ENCODE measurements around the gene TUBB4A. TPM values are rescaled to one million over a fixed set of nuclear protein-coding genes. Genes with fewer than 3 reads are reported as not detected.

Gene TUBB4A
- total and polyA plus RNA-seq, 10 of the 15 experiments (the other 5 are each of a cell fraction or from before 2014, with no cell fraction given) = 0.29 to 22.4 (median 3.8) TPM

- TF ChIP-seq PRDM15 (CRISPR knock-in tag; IDR thresholded peaks at IDR 0.05) = no peak
- TF ChIP-seq ZNF217 (IDR thresholded peaks at IDR 0.05) = no peak
- no peak for TF ChIP-seq CBFB (IDR thresholded peaks at IDR 0.05; ENCODE audit: low read depth)
- TF ChIP-seq STAT3 (IDR thresholded peaks at IDR 0.05; ENCODE audit: low read depth, low read length) = no peak
- no peak for TF ChIP-seq IKZF1 (conservative IDR thresholded peaks at IDR 0.05)
- peak; percentile 54 for TF ChIP-seq SKIL (IDR thresholded peaks at IDR 0.05; ENCODE audit: low read depth, poor library complexity, severe bottlenecking)
- no peak for TF ChIP-seq RUNX3 (IDR thresholded peaks at IDR 0.05; ENCODE audit: low read length)
- TF ChIP-seq RCOR1 (conservative IDR thresholded peaks at IDR 0.05; ENCODE audit: low read depth, low read length) = 0 out of 2 replicates have a peak, but pooled peaks have one; percentile 41
- no peak for TF ChIP-seq CEBPB (IDR thresholded peaks at IDR 0.05; ENCODE audit: borderline replicate concordance in 1 of 2, low read depth in 2 of 2, low read length in 2 of 2)
- TF ChIP-seq ATF3 (IDR thresholded peaks at IDR 0.05; ENCODE audit: borderline replicate concordance, extremely low read depth, low read depth, low read length) = no peak
- no peak; the same call in 1 of the 2 replicates for TF ChIP-seq ZNF687 (IDR thresholded peaks at IDR 0.05)
- no peak for TF ChIP-seq CTCF (IDR thresholded peaks at IDR 0.05 in 2 of 3, conservative IDR thresholded peaks at IDR 0.05 in 1 of 3; ENCODE audit: control insufficient read depth in 2 of 3, extremely low read depth in 1 of 3, insufficient read depth in 1 of 3, low read depth in 3 of 3, low read length in 3 of 3)
- no peak for TF ChIP-seq BRCA1 (IDR thresholded peaks at IDR 0.05; ENCODE audit: low read depth, low read length)
- TF ChIP-seq NFYB (IDR thresholded peaks at IDR 0.05; ENCODE audit: insufficient read depth, low read depth, low read length) = no peak
- TF ChIP-seq NFYA (IDR thresholded peaks at IDR 0.05; ENCODE audit: borderline replicate concordance, low read depth, low read length) = no peak
Measured at GRCh38 chr19:6535558-6536137, 33.5 kb upstream of the TUBB4A start (continued).

Data from GM12878 (cell line).